SIG-M5 treated with dmso at 0.1 percent for 504 hours (cell line): ENCODE measurements around the gene MED12L.

Experiments used
- DNase-seq: peaks from one replicate; lab custom pipeline; 2025; ENCODE audit not compliant: unreplicated experiment; lab: John Stamatoyannopoulos, UW

The MED12L gene

DNA sequence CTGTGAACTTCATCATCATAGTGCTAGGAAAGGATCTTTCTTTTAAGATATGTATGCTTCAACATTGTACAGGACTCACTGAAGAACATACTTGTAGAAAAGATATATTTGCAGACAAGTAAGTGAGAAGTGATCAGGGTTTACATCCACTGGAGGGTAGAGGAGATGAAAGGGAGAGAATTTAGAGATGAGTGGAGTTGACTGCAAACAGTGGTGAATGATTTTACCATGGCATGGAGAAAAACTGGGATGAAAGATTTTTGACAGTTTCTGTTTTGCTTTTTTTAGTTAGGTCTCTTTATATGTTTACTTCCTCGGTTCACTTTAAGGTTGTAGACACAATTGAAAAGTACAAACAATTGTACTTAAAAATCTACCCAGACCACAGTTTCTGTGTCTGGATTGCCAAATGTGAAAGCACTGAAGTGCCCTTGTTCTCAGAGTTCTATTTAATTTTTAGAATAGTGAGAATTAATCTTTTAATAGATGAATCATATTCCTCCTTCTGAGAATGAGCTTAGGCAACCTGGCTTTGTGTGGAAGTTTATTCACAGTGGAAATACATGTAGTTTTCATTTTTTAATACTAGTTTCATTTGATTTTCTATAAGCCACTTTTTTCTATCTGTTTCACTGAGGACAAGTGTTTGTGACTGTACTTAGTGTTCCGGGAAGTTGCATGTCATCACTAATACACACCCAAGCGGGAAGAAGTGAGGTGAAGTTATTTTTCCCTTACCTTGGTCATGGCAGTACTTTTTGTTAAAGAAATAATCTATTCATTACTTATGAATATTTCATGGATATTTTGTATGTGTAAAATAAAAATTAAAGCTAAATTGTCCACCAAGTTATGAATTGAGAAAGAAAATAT, 119.3 kb downstream of the MED12L start:
- no peak for DNase-seq

- no peak for DNase-seq
Measured at GRCh38 chr3:151205482-151205881, 120.0 kb downstream of the MED12L start.

DNA sequence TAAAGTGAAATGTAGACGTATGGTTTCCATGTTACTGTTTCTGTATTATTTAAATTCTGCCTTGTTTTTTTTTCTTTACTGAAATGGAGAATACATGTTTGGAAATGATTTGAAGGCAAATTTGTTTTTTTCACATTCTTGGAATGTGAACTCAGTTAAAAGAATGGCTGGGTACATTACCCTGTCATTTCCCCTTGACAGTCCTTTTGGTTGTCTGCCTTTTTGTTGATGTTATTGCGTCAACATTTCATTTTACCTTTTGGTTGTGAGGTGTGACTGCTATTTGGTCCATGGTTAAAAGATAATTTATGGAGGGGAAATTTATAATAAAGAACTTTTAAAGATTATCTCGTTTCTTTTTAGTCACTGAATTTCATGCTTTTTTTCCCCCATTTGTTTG, 120.7 kb downstream of the MED12L start:
- no peak for DNase-seq

DNA sequence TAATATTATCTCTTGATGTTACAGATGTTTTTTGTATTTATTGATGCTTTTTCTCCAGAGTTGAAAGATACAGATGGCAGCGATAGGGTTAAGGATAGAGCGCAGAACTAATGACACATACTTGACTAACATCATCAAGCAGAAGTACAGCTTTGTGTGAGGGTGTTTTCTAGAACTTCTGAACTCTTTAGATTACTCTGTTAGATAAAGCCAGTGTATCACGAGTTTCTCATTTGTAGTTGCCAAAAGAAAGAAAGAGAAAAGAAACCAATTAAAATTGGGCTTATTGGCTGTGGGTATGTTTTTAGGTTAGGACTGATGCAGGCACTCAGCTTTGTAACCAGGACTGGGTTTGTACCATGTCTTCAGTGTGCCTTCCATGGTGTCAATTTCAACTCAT, 124.2 kb downstream of the MED12L start:
- DNase-seq, result no peak

DNA sequence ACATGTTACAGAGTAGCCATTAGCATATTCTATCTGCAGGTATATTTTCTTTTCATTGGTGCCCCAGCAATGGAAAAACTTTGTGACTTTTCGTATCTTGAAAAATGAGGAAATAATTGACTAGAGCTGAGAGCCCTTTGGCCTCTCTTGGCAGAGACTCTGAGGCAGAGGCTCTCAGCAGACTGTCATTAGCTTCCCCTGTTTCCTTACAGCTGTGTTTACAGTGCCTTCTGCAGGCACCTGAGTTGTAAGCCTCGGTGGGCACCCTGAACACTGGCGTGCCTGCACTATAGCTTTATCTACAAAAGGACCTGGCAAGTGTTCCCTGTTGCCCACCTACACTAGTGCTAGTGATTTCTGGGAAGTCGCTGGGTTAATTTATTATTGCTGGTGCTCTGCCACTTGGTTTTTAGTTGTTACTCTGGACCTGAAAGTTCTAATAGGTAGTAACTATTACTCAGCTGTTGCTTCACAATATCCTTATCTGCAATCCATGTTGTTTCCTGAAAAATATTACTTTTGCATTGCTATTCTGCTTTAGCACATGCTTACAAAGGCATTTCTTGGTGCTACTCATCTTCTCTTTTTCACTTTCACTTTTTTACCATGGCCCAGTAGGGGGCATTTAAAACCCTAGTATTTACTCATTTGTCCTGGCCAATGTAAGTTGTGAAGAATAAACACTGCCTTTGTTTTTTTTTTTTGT, 125.4 kb downstream of the MED12L start:
- DNase-seq, result peak; percentile 38

GRCh38 chr3:151213151-151213550, 127.7 kb downstream of the MED12L start:
- DNase-seq, result no peak

DNA sequence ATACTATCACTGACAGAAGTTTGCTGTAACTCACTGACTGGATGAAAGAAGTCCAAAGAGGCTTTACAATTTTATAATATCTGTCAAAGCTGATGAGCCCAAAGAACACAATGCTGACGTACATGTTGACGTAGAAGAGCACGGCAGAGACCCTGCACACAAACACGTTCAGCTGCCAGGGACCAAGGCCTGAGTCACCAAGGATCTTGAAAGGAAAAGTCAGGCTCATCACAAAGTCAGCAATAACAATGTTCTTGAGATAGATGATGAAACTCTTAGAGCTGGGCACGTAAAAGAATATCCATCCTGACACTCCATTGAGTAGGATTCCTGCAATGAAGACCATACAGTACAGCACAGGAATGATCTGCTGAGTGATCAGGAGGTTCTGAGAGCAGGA, 128.4 kb downstream of the MED12L start:
- no peak for DNase-seq

DNA sequence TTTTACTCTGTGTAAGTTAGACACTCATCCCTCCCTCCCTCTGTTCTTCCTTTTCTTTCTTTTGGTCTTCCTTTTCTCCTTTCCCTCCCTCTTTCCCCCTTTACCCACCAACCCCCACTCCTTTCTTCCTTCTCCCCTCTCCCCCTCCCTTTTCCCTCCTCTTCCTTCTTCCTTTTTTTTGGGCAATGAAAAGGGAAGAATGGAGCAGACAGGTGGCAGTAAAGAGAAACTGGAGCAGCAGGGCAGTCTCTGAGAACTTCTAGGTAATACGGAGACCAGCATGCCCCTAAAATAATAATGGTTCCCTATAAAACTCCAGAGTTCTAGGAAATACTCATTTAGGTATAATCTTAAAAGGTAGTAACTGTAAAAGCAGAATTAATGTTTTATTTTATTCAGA, 129.0 kb downstream of the MED12L start:
- no peak for DNase-seq

- DNase-seq, result no peak
Measured at GRCh38 chr3:151216641-151217607, 131.5 kb downstream of the MED12L start.

GRCh38 chr3:151218136-151218535, 132.7 kb downstream of the MED12L start:
- DNase-seq, result no peak

DNA sequence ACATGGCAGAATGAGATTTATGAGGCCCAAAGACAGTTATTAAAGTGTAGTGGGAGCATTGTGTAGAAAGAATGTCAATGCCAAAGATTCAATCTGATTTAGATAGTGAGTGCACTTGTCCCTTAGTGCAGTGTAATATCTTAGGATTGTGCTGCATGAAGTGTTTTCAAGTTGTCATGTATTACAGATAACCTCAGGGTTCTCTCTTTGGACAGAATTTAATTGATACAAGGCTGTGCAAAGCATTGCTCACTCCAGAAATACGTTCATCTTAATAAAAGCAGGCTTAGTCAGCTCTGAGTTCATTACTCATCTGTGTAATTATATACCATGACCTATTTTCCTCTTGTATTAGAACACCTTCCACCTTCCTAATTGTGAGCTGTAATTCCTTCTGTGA, 133.6 kb downstream of the MED12L start:
- DNase-seq, result no peak

DNA sequence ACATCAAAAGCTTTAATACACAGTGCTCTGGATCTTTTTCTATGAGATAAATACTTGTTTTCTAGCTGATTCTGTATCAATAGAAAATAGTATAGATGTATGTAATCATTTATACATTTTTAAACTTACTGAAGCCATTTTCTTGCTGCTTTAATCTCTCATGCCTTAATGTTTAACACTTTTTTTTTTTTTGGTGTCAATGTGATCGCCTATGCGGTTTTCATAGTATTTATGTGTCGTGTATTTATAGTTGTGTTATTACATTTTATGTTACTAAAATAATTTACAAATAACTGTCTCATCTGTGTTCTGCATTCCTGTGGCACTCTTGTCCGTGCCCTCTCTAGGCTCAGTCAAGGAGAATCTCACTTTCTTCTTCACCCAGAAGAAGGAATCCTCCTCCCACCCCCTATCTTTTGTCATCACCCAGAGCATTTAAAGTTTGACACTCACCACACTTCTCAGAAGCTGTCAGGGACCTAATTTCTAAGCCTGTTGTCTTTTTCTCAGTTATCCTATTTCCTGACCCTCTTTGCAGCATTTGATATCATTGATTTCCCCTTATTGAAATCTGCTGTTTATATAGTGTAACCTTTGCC, 138.9 kb downstream of the MED12L start:
- no peak for DNase-seq

DNA sequence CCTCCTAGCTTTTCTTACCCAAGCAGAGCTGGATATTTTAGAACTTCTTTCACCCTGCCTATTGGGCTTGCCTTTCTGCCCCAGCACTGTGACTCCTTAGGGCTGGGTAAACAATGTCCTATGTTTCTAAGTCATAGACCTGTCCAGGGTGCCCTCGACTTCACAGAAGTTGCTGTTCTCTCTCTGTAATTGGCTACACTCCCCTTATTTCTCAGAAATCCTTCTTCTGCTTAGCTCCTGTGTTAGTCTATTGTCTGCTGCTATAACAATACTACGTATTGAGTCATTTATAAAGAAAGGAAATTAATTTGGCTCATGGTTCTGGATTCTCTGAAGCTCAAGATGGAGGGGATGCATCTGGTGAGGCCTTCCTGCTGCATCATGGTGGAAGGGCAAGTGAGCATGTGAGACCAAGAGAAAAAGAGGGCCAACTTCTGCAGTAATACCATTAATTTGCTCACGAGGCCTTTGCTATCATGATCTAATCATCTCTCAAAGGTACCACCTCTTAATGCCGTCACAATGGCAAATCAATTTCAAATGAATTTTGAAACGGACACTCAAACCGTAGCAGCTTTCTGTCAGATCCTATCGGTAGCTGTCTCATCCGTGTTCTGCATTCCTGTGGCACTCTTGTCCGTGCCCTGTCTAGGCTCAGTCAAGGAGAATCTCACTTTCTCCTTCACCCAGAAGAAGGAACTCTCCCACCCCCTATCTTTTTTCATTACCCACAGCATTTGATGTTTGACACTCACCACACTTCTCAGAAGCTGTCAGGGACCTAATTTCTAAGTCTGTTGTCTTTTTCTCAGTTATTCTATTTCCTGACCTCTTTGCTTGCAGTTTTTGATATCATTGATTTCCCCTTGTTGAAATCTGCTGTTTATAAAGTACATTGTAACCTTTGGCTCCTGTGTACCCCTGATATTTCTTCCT, 139.8 kb downstream of the MED12L start:
- no peak for DNase-seq

DNA sequence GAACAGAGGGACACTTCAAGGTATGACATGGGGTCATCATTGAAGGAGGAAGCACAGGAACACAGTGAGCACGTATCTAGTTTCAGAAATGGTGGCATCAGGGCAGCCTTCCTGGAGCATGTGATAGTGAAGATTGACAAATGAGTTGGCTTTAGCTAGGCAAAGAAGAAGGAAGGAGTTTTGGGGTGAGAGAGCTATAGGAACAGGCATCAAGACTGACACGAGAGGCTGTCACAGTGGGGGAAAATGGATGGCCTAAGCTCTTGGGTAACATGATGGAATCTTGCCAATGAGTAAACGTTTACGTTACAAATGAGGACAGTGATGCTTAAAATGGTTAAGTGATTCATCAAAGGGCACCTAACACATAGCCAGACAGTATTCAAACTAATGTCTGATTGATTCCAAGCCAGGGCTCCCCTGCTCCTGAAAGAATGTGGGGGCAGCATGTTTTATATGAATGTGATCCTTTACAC, 140.7 kb downstream of the MED12L start:
- peak; percentile 47 for DNase-seq

DNA sequence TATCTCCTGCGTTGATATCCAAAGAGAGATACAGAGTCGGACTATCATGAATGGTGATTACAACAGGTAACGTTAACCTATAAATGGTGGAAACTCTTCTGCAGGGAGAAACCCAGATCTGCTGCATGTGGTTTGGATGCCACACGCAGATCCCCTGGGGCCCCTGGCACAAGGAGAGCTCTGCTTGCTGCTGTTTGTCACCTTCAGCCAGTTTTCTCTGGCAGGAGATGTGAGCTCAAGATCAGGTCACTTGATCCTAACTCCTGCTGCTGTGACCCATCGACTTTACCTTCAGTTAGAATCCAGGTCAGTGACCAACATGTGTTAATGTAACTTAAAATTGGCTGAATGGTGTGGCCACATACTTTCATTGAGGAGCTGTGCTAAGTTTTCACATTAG, 141.4 kb downstream of the MED12L start:
- no peak for DNase-seq

- no peak for DNase-seq
Measured at GRCh38 chr3:151227266-151227806, 141.9 kb downstream of the MED12L start.

- peak; percentile 79 for DNase-seq
Measured at GRCh38 chr3:151227807-151228665, 142.6 kb downstream of the MED12L start.

- no peak for DNase-seq
Measured at GRCh38 chr3:151228666-151229040, 143.2 kb downstream of the MED12L start.
